ENCODE measurements around the gene NNMT.

- TF ChIP-seq CTCF (IDR thresholded peaks at IDR 0.05; ENCODE audit: poor library complexity, severe bottlenecking) (no peak), POLR2AphosphoS5 (IDR thresholded peaks at IDR 0.05) (no peak), RAD21 (conservative IDR thresholded peaks at IDR 0.05) (no peak), REST (IDR thresholded peaks at IDR 0.05; ENCODE audit: borderline replicate concordance) (no peak), MXI1 (conservative IDR thresholded peaks at IDR 0.05; ENCODE audit: poor library complexity, severe bottlenecking) (no peak), EZH2 (IDR thresholded peaks at IDR 0.05; ENCODE audit: borderline replicate concordance, insufficient read depth, low read length, poor library complexity, severe bottlenecking) (no peak)
Observed at GRCh38 chr11:114353443-114353842, 57.2 kb downstream of the NNMT start.
